Right forelimb (tissue), 1 donor: ENCODE results near the gene MYO5C.
A peak's percentile ranks its signal among the peaks of the same experiment; 100 is the strongest.
"Not testable (repeated sequence)": the region's sequence is repeated elsewhere in the genome, so short reads cannot be mapped to it uniquely, and the experiment has no call there.

Source experiments
- DNase-seq: peaks from one replicate; pipeline ENCODE4 v3.0.0-alpha.2; 2018

Gene MYO5C

GRCh38 chr15:52238989-52239525 lies 56.5 kb downstream of the MYO5C start:
- DNase-seq, result not testable (repeated sequence)

- no peak for DNase-seq
These were observed 57.5 kb downstream of the MYO5C start for GRCh38 chr15:52238149-52238548.

- DNase-seq, result no peak
These were observed 59.6 kb downstream of the MYO5C start for GRCh38 chr15:52236013-52236412.

GRCh38 chr15:52234596-52235541 lies 60.7 kb downstream of the MYO5C start:
- no peak for DNase-seq

- no peak for DNase-seq
These were observed 62.2 kb downstream of the MYO5C start for GRCh38 chr15:52233405-52233804.

GRCh38 chr15:52232327-52232726 lies 63.3 kb downstream of the MYO5C start:
- DNase-seq, result no peak

GRCh38 chr15:52230073-52230472 lies 65.5 kb downstream of the MYO5C start:
- DNase-seq, result no peak

GRCh38 chr15:52228921-52229320 lies 66.7 kb downstream of the MYO5C start:
- no peak for DNase-seq

- peak; percentile 60 for DNase-seq
These were observed 68.1 kb downstream of the MYO5C start for GRCh38 chr15:52227456-52227855.

- DNase-seq, result no peak
These were observed 70.4 kb downstream of the MYO5C start for GRCh38 chr15:52225230-52225629.

- no peak for DNase-seq
These were observed 71.4 kb downstream of the MYO5C start for GRCh38 chr15:52224211-52224610.

- DNase-seq, result no peak
These were observed 73.9 kb downstream of the MYO5C start for GRCh38 chr15:52221730-52222129.

GRCh38 chr15:52220937-52221660 lies 74.5 kb downstream of the MYO5C start:
- DNase-seq, result no peak

- no peak for DNase-seq
These were observed 75.4 kb downstream of the MYO5C start for GRCh38 chr15:52220251-52220650.

- DNase-seq, result no peak
These were observed 76.8 kb downstream of the MYO5C start for GRCh38 chr15:52218816-52219215.

- no peak for DNase-seq
These were observed 77.2 kb downstream of the MYO5C start for GRCh38 chr15:52218371-52218770.

- no peak for DNase-seq
These were observed 78.4 kb downstream of the MYO5C start for GRCh38 chr15:52217186-52217585.

GRCh38 chr15:52214553-52214952 lies 81.1 kb downstream of the MYO5C start:
- no peak for DNase-seq

GRCh38 chr15:52213206-52213605 lies 82.4 kb downstream of the MYO5C start:
- DNase-seq, result no peak

GRCh38 chr15:52208306-52208946 lies 87.2 kb downstream of the MYO5C start:
- DNase-seq, result peak; percentile 54

GRCh38 chr15:52207191-52207590 lies 88.4 kb downstream of the MYO5C start:
- no peak for DNase-seq

- no peak for DNase-seq
These were observed 89.2 kb downstream of the MYO5C start for GRCh38 chr15:52206446-52206845.

- DNase-seq, result no peak
These were observed 90.9 kb downstream of the MYO5C start for GRCh38 chr15:52204657-52205056.
